SK-N-SH (cell line): Measurements from ENCODE around the gene UBE3B. TPM values are rescaled to one million over a fixed set of nuclear protein-coding genes. Genes with fewer than 3 reads are reported as not detected.

ENCODE experiments used
- CTCF ChIA-PET: fragments of 300-600, 350-600 bp; formaldehyde crosslinking; extraction: SDS; loops from one replicate; lab custom pipeline; 2021; lab: Yijun Ruan, JAX
- POLR2A ChIA-PET: fragments of 350-600 bp; sonication (Branson Sonifier 250); formaldehyde crosslinking; extraction: SDS; loops from one replicate; lab custom pipeline; 2020; ENCODE audit warnings: antibody characterized with exemption, inconsistent platforms; lab: Yijun Ruan, JAX
- DNase-seq: peaks from one replicate; pipeline ENCODE4 v3.0.0; 2012
- H2AFZ ChIP-seq: fragments of 200-600 bp; sonication (generic); 2 replicates; pipeline ENCODE4 v1.8.1; 2016; ENCODE audit warnings: antibody characterized with exemption, mild to moderate bottlenecking, low read depth
- H3F3A ChIP-seq: fragments of 200-600 bp; sonication (generic); replicated peaks from 2 replicates; pipeline ENCODE3; 2016; ENCODE audit warnings: antibody characterized with exemption, mild to moderate bottlenecking; ENCODE audit not compliant: insufficient read depth
- H3K27ac ChIP-seq, 2 experiments: fragments of 200-500 bp in 1 of 2; fragments of 200-600 bp in 1 of 2; sonication (Bioruptor generic) in 1 of 2; sonication (generic), shearing (Covaris generic) in 1 of 2; 2 replicates each; pipeline versions ENCODE4 v1.5.1 to v1.6.1; 2014 to 2016; ENCODE audit warnings: low read depth in 2 of 2, inconsistent platforms in 1 of 2, low read length in 1 of 2, mild to moderate bottlenecking in 1 of 2, mixed read lengths in 1 of 2
- H3K27me3 ChIP-seq: fragments of 200-600 bp; sonication (generic), shearing (Covaris generic); 2 replicates; pipeline ENCODE4 v1.6.1; 2016; ENCODE audit warnings: mixed run types; ENCODE audit not compliant: insufficient read depth
- H3K36me3 ChIP-seq, 2 experiments: fragments of 200-500 bp in 1 of 2; fragments of 200-600 bp in 1 of 2; sonication (Bioruptor generic) in 1 of 2; sonication (generic) in 1 of 2; replicated peaks in 1 of 2; 2 replicates each; pipeline versions ENCODE3 to v1.5.1; 2014 to 2016; ENCODE audit warnings: low read length in 1 of 2, mild to moderate bottlenecking in 1 of 2; ENCODE audit not compliant: insufficient read depth in 2 of 2, control insufficient read depth in 1 of 2
- H3K4me1 ChIP-seq, 2 experiments: fragments of 200-500 bp in 1 of 2; fragments of 200-600 bp in 1 of 2; sonication (Bioruptor generic) in 1 of 2; sonication (generic), shearing (Covaris generic) in 1 of 2; 2 replicates each; pipeline versions ENCODE4 v1.5.1 to v1.6.1; 2014 to 2016; ENCODE audit warnings: low read depth in 1 of 2, low read length in 1 of 2, mixed run types in 1 of 2; ENCODE audit not compliant: insufficient read depth in 2 of 2, control insufficient read depth in 1 of 2
- H3K4me2 ChIP-seq: fragments of 200-600 bp; sonication (generic), shearing (Covaris generic); 2 replicates; pipeline ENCODE4 v1.6.1; 2017; ENCODE audit warnings: mixed run types
- H3K4me3 ChIP-seq, 2 experiments: fragments of 200-500 bp in 1 of 2; fragments of 200-600 bp in 1 of 2; sonication (Bioruptor generic) in 1 of 2; sonication (generic), shearing (Covaris generic) in 1 of 2; 2 replicates each; pipeline versions ENCODE4 v1.5.1 to v1.8.1; 2014 to 2016; ENCODE audit warnings: low read depth in 2 of 2, inconsistent platforms in 1 of 2, low read length in 1 of 2, mild to moderate bottlenecking in 1 of 2, mixed read lengths in 1 of 2, moderate library complexity in 1 of 2
- H3K79me2 ChIP-seq: fragments of 200-600 bp; sonication (generic); 2 replicates; pipeline ENCODE4 v1.8.1; 2017; ENCODE audit warnings: mild to moderate bottlenecking; ENCODE audit not compliant: insufficient read depth
- H3K9ac ChIP-seq: fragments of 200-600 bp; sonication (generic); 2 replicates; pipeline ENCODE4 v1.6.1; 2017; ENCODE audit warnings: mixed run types
- H3K9me2 ChIP-seq: fragments of 200-600 bp; sonication (generic); 2 replicates; pipeline ENCODE4 v1.6.1; 2017; ENCODE audit warnings: mixed run types
- H3K9me3 ChIP-seq: fragments of 200-600 bp; sonication (generic); 2 replicates; pipeline ENCODE4 v1.6.1; 2017; ENCODE audit warnings: mixed run types, mild to moderate bottlenecking, moderate library complexity
- H4K20me1 ChIP-seq: fragments of 200-600 bp; sonication (generic); 2 replicates; pipeline ENCODE4 v1.6.1; 2017; ENCODE audit warnings: mild to moderate bottlenecking, mixed run types; ENCODE audit not compliant: insufficient read depth
- EP300 ChIP-seq, 2 experiments: IDR thresholded peaks; 2 replicates each; pipeline versions ENCODE4 v1.4.0 to v1.6.1; 2012; ENCODE audit warnings: borderline replicate concordance in 1 of 2, low read depth in 1 of 2, low read length in 1 of 2
- GABPA ChIP-seq: IDR thresholded peaks from 2 replicates; pipeline ENCODE4 v1.4.0; 2012; ENCODE audit warnings: low read depth, mild to moderate bottlenecking
- JUND ChIP-seq: IDR thresholded peaks from 2 replicates; pipeline ENCODE4 v1.4.0; 2012
- MAX ChIP-seq: IDR thresholded peaks from 2 replicates; pipeline ENCODE4 v1.4.0; 2012; ENCODE audit warnings: low read depth
- MEF2A ChIP-seq: IDR thresholded peaks from 2 replicates; pipeline ENCODE4 v1.4.0; 2012; ENCODE audit warnings: low read depth, borderline replicate concordance
- MXI1 ChIP-seq: IDR thresholded peaks from 2 replicates; pipeline ENCODE4 v1.6.1; 2012; ENCODE audit warnings: mild to moderate bottlenecking, low read depth, low read length, improper control_type of control experiment
- NRF1 ChIP-seq: IDR thresholded peaks from 2 replicates; pipeline ENCODE4 v1.6.1; 2012; ENCODE audit warnings: low read depth, mild to moderate bottlenecking, low read length
- RAD21 ChIP-seq: IDR thresholded peaks from 2 replicates; pipeline ENCODE4 v1.6.1; 2012; ENCODE audit warnings: mild to moderate bottlenecking, low read length
- RFX5 ChIP-seq: IDR thresholded peaks from 2 replicates; pipeline ENCODE4 v1.6.1; 2012; ENCODE audit warnings: mild to moderate bottlenecking, improper control_type of control experiment, low read length
- RXRA ChIP-seq: IDR thresholded peaks from 2 replicates; pipeline ENCODE4 v1.4.0; 2012; ENCODE audit warnings: low read depth, mild to moderate bottlenecking, borderline replicate concordance
- SMC3 ChIP-seq: IDR thresholded peaks from 2 replicates; pipeline ENCODE4 v1.6.1; 2012; ENCODE audit warnings: low read depth, low read length, improper control_type of control experiment
- TAF1 ChIP-seq: IDR thresholded peaks from 2 replicates; pipeline ENCODE4 v1.6.1; 2012; ENCODE audit warnings: low read depth, mild to moderate bottlenecking, low read length, moderate library complexity, borderline replicate concordance
- WGBS: methylation state at CpG from one replicate; pipeline ENCODE4 v1.1.6; 2017; ENCODE audit warnings: low lambda C conversion rate; 5-methylcytosine and 5-hydroxymethylcytosine counted together
- polyA plus RNA-seq, 3 experiments: library from polyadenylated mRNA; depleted of rRNA; stranded (reverse); fragments of >200 nt; gene quantifications; 2 replicates each; pipeline ENCODE4 v1.2.3, GENCODE V29; 2012
- TF ChIP-seq, protein P1 (sequence below): fragments of 200-600 bp; sonication (generic); IDR thresholded peaks from 2 replicates; pipeline ENCODE4 v1.6.1; 2017; ENCODE audit warnings: antibody characterized with exemption, mild to moderate bottlenecking, moderate library complexity
- TF ChIP-seq, protein P2 (sequence below): fragments of 150-350 bp; IDR thresholded peaks from 2 replicates; pipeline ENCODE4 v1.6.1; 2017; ENCODE audit warnings: antibody characterized with exemption, low read length, low read depth, borderline replicate concordance
- TF ChIP-seq, protein P3 (sequence below): IDR thresholded peaks from 2 replicates; pipeline ENCODE4 v1.4.0; 2012; ENCODE audit warnings: low read depth, borderline replicate concordance

UBE3B gene
- polyA plus RNA-seq, 1 of the 3 experiments (the other 2 are of a cell fraction): 28.6 TPM

DNA sequence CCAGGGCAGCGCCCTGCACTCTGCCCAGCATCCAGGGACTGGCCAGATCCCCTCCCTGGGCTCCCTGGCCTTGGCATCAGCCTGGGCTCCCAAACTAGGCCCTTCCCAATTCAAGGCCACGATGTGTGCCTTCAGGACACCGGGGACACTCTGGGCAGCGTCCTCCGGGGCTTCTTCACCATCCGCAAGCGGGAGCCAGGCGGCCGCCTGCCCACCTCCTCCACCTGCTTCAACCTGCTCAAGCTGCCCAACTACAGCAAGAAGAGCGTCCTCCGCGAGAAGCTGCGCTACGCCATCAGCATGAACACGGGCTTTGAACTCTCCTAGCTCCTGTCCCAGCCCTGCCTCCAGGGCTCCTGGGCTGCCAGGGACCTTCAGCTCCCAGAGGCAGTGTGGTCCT, 57.0 kb downstream of the UBE3B start:
- DNase-seq: no peak
- no peaks in the 10 kb centered on the region for H3K27me3 ChIP-seq
- no peaks in the 10 kb centered on the region for H3F3A ChIP-seq
- no peaks in the 10 kb centered on the region for H3K79me2 ChIP-seq
- H3K36me3 ChIP-seq: peaks cover 3 to 39% of the 10 kb centered on the region in 2 experiments
- H2AFZ ChIP-seq: no peak overlapping the region
- ChIA-PET POLR2A (no interaction called here), CTCF (interaction anchor here (1.3 to 2.7 kb wide), 2 partner anchors 10 to 11 kb away, joined by 3 to 7 read pairs; no protein-coding TSS in a partner anchor)
- peaks cover 2 to 79% of the 10 kb centered on the region in 2 experiments; a peak in 3 of 4 replicates for H3K4me1 ChIP-seq
- H3K27ac ChIP-seq: no peak overlapping the region
- TF ChIP-seq RXRA (no peak), NRF1 (no peak), RFX5 (no peak), MXI1 (no peak), TAF1 (no peak), MAX (no peak), JUND (no peak), GABPA (no peak), RAD21 (no peak), MEF2A (no peak), SMC3 (no peak), EP300 (IDR thresholded peaks at IDR 0.05; ENCODE audit: borderline replicate concordance in 1 of 2, low read depth in 1 of 2, low read length in 1 of 2) (no peak)
- TF ChIP-seq, protein P1, sequence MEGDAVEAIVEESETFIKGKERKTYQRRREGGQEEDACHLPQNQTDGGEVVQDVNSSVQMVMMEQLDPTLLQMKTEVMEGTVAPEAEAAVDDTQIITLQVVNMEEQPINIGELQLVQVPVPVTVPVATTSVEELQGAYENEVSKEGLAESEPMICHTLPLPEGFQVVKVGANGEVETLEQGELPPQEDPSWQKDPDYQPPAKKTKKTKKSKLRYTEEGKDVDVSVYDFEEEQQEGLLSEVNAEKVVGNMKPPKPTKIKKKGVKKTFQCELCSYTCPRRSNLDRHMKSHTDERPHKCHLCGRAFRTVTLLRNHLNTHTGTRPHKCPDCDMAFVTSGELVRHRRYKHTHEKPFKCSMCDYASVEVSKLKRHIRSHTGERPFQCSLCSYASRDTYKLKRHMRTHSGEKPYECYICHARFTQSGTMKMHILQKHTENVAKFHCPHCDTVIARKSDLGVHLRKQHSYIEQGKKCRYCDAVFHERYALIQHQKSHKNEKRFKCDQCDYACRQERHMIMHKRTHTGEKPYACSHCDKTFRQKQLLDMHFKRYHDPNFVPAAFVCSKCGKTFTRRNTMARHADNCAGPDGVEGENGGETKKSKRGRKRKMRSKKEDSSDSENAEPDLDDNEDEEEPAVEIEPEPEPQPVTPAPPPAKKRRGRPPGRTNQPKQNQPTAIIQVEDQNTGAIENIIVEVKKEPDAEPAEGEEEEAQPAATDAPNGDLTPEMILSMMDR: no peak
- TF ChIP-seq, protein P2, sequence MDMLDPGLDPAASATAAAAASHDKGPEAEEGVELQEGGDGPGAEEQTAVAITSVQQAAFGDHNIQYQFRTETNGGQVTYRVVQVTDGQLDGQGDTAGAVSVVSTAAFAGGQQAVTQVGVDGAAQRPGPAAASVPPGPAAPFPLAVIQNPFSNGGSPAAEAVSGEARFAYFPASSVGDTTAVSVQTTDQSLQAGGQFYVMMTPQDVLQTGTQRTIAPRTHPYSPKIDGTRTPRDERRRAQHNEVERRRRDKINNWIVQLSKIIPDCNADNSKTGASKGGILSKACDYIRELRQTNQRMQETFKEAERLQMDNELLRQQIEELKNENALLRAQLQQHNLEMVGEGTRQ: no peak
- TF ChIP-seq, protein P3, sequence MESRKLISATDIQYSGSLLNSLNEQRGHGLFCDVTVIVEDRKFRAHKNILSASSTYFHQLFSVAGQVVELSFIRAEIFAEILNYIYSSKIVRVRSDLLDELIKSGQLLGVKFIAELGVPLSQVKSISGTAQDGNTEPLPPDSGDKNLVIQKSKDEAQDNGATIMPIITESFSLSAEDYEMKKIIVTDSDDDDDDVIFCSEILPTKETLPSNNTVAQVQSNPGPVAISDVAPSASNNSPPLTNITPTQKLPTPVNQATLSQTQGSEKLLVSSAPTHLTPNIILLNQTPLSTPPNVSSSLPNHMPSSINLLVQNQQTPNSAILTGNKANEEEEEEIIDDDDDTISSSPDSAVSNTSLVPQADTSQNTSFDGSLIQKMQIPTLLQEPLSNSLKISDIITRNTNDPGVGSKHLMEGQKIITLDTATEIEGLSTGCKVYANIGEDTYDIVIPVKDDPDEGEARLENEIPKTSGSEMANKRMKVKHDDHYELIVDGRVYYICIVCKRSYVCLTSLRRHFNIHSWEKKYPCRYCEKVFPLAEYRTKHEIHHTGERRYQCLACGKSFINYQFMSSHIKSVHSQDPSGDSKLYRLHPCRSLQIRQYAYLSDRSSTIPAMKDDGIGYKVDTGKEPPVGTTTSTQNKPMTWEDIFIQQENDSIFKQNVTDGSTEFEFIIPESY: no peak
- no peak overlapping the region for H3K4me3 ChIP-seq
- H3K4me2 ChIP-seq: no peak overlapping the region
- H3K9me2 ChIP-seq: no peaks in the 10 kb centered on the region
- H4K20me1 ChIP-seq: no peaks in the 10 kb centered on the region
- H3K9ac ChIP-seq: no peak overlapping the region
- 100% methylated on average over 2 of the region's 15 CpGs for WGBS
- H3K9me3 ChIP-seq: no peaks in the 10 kb centered on the region
